ENCODE measurements around the gene CDC20. TPM values are rescaled to one million over a fixed set of nuclear protein-coding genes. Genes with fewer than 3 reads are reported as not detected.
A peak's percentile ranks its signal among the peaks of the same experiment; 100 is the strongest.

CDC20 gene
- total RNA-seq, 1 experiment from 2014 or later = 355 TPM

GRCh38 chr1:43370564-43370963 is 11.8 kb downstream of the CDC20 start:
- peak overlapping the region; percentile 66; the same call in 1 of the 2 replicates for H3K4me2 ChIP-seq (ENCODE audit: low read length)
- ChIA-PET POLR2A (no interaction called here), CTCF (no interaction called here), RAD21 (ENCODE audit: low non-redundant PET in 1 of 2, low total read pairs in 2 of 2, uncharacterized antibody in 2 of 2, unreplicated experiment in 2 of 2) (interaction anchor here in 1 of 2 experiments (0.7 kb wide), 1 partner anchor 285 kb away, joined by 3 read pairs; no protein-coding TSS in a partner anchor)
- no peaks in the 10 kb centered on the region for H3K9me3 ChIP-seq (ENCODE audit: control insufficient read depth in 1 of 2, insufficient read depth in 1 of 2, low read depth in 1 of 2, low read length in 2 of 2)
- DNase-seq (ENCODE audit: low read depth, low spot score) = no peak
- no peak overlapping the region for H2AFZ ChIP-seq (ENCODE audit: low read depth, low read length, poor library complexity, severe bottlenecking)
- H3K27ac ChIP-seq (ENCODE audit: low read depth, low read length) = peak overlapping the region; percentile 93
- H3K4me3 ChIP-seq (replicated peaks in 1 of 2; ENCODE audit: low read depth in 1 of 2, low read length in 2 of 2) = no peak overlapping the region
- H3K36me3 ChIP-seq (ENCODE audit: control insufficient read depth in 1 of 2, insufficient read depth in 2 of 2, low read length in 2 of 2) = no peaks in the 10 kb centered on the region
- H3K9ac ChIP-seq (ENCODE audit: low read length) = 0 out of 2 replicates have a peak overlapping the region, but pooled peaks have one; percentile 15
- peaks cover 40 to 83% of the 10 kb centered on the region in 2 experiments for H3K4me1 ChIP-seq (ENCODE audit: control insufficient read depth in 1 of 2, insufficient read depth in 2 of 2, low read length in 2 of 2)
- intact Hi-C loops (cut with micrococcal nuclease) = no loop called here
- ATAC-seq = no peak
- H3K79me2 ChIP-seq (ENCODE audit: insufficient read depth, low read length) = peaks cover 40% of the 10 kb centered on the region
- H3K9me2 ChIP-seq (ENCODE audit: insufficient read depth) = no peaks in the 10 kb centered on the region
- no peaks in the 10 kb centered on the region for H3K27me3 ChIP-seq (ENCODE audit: insufficient read depth, low read length)
- no TSS peak for BruUV-seq (replicated peaks)
- no peak for TF ChIP-seq JUND (IDR thresholded peaks at IDR 0.05)
- TF ChIP-seq POLR2A (IDR thresholded peaks at IDR 0.05; ENCODE audit: borderline replicate concordance, extremely low read depth, insufficient read depth, insufficient read length) = no peak
- peak; percentile 47 for TF ChIP-seq POLR2AphosphoS5 (IDR thresholded peaks at IDR 0.05; ENCODE audit: low read depth, low read length)
- no peak for TF ChIP-seq CEBPB (IDR thresholded peaks at IDR 0.05; ENCODE audit: low read depth)
- no peaks in the 10 kb centered on the region for H4K20me1 ChIP-seq (ENCODE audit: insufficient read depth)

- H2AFZ ChIP-seq (ENCODE audit: low read depth, low read length, poor library complexity, severe bottlenecking) = no peak overlapping the region
- peak overlapping the region; percentile 66 for H3K4me2 ChIP-seq (ENCODE audit: low read length)
- H4K20me1 ChIP-seq (ENCODE audit: insufficient read depth) = no peaks in the 10 kb centered on the region
- CTCF ChIA-PET = no interaction called here
- intact Hi-C loops (cut with micrococcal nuclease) = no loop called here
- H3K9ac ChIP-seq (ENCODE audit: low read length) = peak overlapping the region; percentile 59
- H3K36me3 ChIP-seq (ENCODE audit: control insufficient read depth in 1 of 2, insufficient read depth in 2 of 2, low read length in 2 of 2) = no peaks in the 10 kb centered on the region
- H3K27ac ChIP-seq (ENCODE audit: low read depth, low read length) = peak overlapping the region; percentile 93
- BruUV-seq (replicated peaks) = no TSS peak
- H3K4me3 ChIP-seq (replicated peaks in 1 of 2; ENCODE audit: low read depth in 1 of 2, low read length in 2 of 2) = peak overlapping the region in 1 of 2 experiments; percentile 34; a peak in 2 of 4 replicates
- no peaks in the 10 kb centered on the region for H3K27me3 ChIP-seq (ENCODE audit: insufficient read depth, low read length)
- H3K79me2 ChIP-seq (ENCODE audit: insufficient read depth, low read length) = peaks cover 24% of the 10 kb centered on the region
- no peaks in the 10 kb centered on the region for H3K9me2 ChIP-seq (ENCODE audit: insufficient read depth)
- DNase-seq (ENCODE audit: low read depth, low spot score) (peak; percentile 42), ATAC-seq (no peak)
- no peaks in the 10 kb centered on the region for H3K9me3 ChIP-seq (ENCODE audit: control insufficient read depth in 1 of 2, insufficient read depth in 1 of 2, low read depth in 1 of 2, low read length in 2 of 2)
- RAD21 ChIA-PET (ENCODE audit: low non-redundant PET in 1 of 2, low total read pairs in 2 of 2, uncharacterized antibody in 2 of 2, unreplicated experiment in 2 of 2) = no interaction called here
- H3K4me1 ChIP-seq (ENCODE audit: control insufficient read depth in 1 of 2, insufficient read depth in 2 of 2, low read length in 2 of 2) = peaks cover 31 to 72% of the 10 kb centered on the region in 2 experiments
- POLR2A ChIA-PET = interaction anchor here (1.6 to 2.4 kb wide), 2 partner anchors 9 to 87 kb away, joined by 3 to 7 read pairs; partner anchors contain the start of gene C1orf210
- TF ChIP-seq POLR2AphosphoS5 (IDR thresholded peaks at IDR 0.05; ENCODE audit: low read depth, low read length) = no peak
- TF ChIP-seq SIN3A (IDR thresholded peaks at IDR 0.05; ENCODE audit: low read depth) = no peak
- TF ChIP-seq CBX3 (IDR thresholded peaks at IDR 0.05; ENCODE audit: low read depth) = no peak
- no peak for TF ChIP-seq RAD21 (IDR thresholded peaks at IDR 0.05; ENCODE audit: low read depth)
- no peak for TF ChIP-seq POLR2A (IDR thresholded peaks at IDR 0.05; ENCODE audit: borderline replicate concordance, extremely low read depth, insufficient read depth, insufficient read length)
- TF ChIP-seq ZFX (IDR thresholded peaks at IDR 0.05) = no peak
- no peak for TF ChIP-seq SP1 (IDR thresholded peaks at IDR 0.05; ENCODE audit: low read depth)
- no peak for TF ChIP-seq YY1 (IDR thresholded peaks at IDR 0.05; ENCODE audit: extremely low read depth, insufficient replicate concordance, low read depth, low read length)
- no peak for TF ChIP-seq TCF7L2 (IDR thresholded peaks at IDR 0.05; ENCODE audit: borderline replicate concordance, extremely low read depth, insufficient read depth, insufficient read length)
- no peak for TF ChIP-seq MAX (IDR thresholded peaks at IDR 0.05)
- no peak for TF ChIP-seq REST (IDR thresholded peaks at IDR 0.05; ENCODE audit: low read depth)
- no peak for TF ChIP-seq CTCF (IDR thresholded peaks at IDR 0.05 in 2 of 3, conservative IDR thresholded peaks at IDR 0.05 in 1 of 3; ENCODE audit: borderline replicate concordance in 1 of 3, insufficient read depth in 1 of 3, low read depth in 2 of 3, low read length in 2 of 3)
Observed at GRCh38 chr1:43372172-43372571, 13.4 kb downstream of the CDC20 start.

Measured in HCT116 (cell line).